GM18867 (cell line): Measurements from ENCODE around the gene USP47.

Experiments used
- ATAC-seq: cut with Tn5 transposase; IDR thresholded peaks from one replicate; pipeline ENCODE4 v1.9.1; 2021; ENCODE audit warnings: mild to moderate bottlenecking, moderate library complexity; ENCODE audit not compliant: unreplicated experiment

The USP47 gene

GRCh38 chr11:11929920-11930319 is 88.1 kb downstream of the USP47 start:
- no peak for ATAC-seq

- ATAC-seq, result no peak
These were observed 89.8 kb downstream of the USP47 start for GRCh38 chr11:11931461-11932055.

- no peak for ATAC-seq
These were observed 93.8 kb downstream of the USP47 start for GRCh38 chr11:11935536-11935935.

GRCh38 chr11:11937433-11937832 is 95.7 kb downstream of the USP47 start:
- no peak for ATAC-seq

GRCh38 chr11:11937957-11938356 is 96.2 kb downstream of the USP47 start:
- ATAC-seq, result no peak

- ATAC-seq, result no peak
These were observed 98.8 kb downstream of the USP47 start for GRCh38 chr11:11940551-11940950.

- no peak for ATAC-seq
These were observed 100.9 kb downstream of the USP47 start for GRCh38 chr11:11942668-11943067.

- no peak for ATAC-seq
These were observed 102.7 kb downstream of the USP47 start for GRCh38 chr11:11944444-11944843.

GRCh38 chr11:11946180-11946579 is 104.4 kb downstream of the USP47 start:
- ATAC-seq, result no peak

GRCh38 chr11:11946878-11947277 is 105.1 kb downstream of the USP47 start:
- no peak for ATAC-seq

- ATAC-seq, result no peak
These were observed 106.1 kb downstream of the USP47 start for GRCh38 chr11:11947825-11948224.

- no peak for ATAC-seq
These were observed 106.6 kb downstream of the USP47 start for GRCh38 chr11:11948242-11948947.

GRCh38 chr11:11949482-11949881 is 107.7 kb downstream of the USP47 start:
- no peak for ATAC-seq

GRCh38 chr11:11952036-11952435 is 110.3 kb downstream of the USP47 start:
- ATAC-seq, result no peak

GRCh38 chr11:11956006-11956405 is 114.2 kb downstream of the USP47 start:
- ATAC-seq, result no peak

GRCh38 chr11:11958403-11959231 is 116.8 kb downstream of the USP47 start:
- ATAC-seq, result no peak

- no peak for ATAC-seq
These were observed 117.8 kb downstream of the USP47 start for GRCh38 chr11:11959601-11960000.

GRCh38 chr11:11960687-11961086 is 118.9 kb downstream of the USP47 start:
- ATAC-seq, result no peak

GRCh38 chr11:11961399-11962028 is 119.7 kb downstream of the USP47 start:
- no peak for ATAC-seq

- no peak for ATAC-seq
These were observed 121.3 kb downstream of the USP47 start for GRCh38 chr11:11963067-11963466.
